Activated CD8-positive, alpha-beta memory T cell treated with anti-CD3 and anti-CD28 coated beads, Interleukin-2, amount 50 U/mL, for 1 hour (primary cell): Measurements from ENCODE around the gene GJA3.

Source experiments
- DNase-seq: peaks from one replicate; pipeline ENCODE4 v3.0.0-alpha.2; 2020; ENCODE audit errors: extremely low read depth

GJA3 gene

GRCh38 chr13:20151016-20151415 lies 9.8 kb downstream of the GJA3 start:
- no peak for DNase-seq

GRCh38 chr13:20150561-20150960 lies 10.3 kb downstream of the GJA3 start:
- DNase-seq: no peak

- DNase-seq: no peak
Measured at GRCh38 chr13:20149762-20150161, 11.1 kb downstream of the GJA3 start.

- no peak for DNase-seq
Measured at GRCh38 chr13:20148501-20149183, 12.2 kb downstream of the GJA3 start.

GRCh38 chr13:20146381-20146780 lies 14.5 kb downstream of the GJA3 start:
- no peak for DNase-seq

DNA sequence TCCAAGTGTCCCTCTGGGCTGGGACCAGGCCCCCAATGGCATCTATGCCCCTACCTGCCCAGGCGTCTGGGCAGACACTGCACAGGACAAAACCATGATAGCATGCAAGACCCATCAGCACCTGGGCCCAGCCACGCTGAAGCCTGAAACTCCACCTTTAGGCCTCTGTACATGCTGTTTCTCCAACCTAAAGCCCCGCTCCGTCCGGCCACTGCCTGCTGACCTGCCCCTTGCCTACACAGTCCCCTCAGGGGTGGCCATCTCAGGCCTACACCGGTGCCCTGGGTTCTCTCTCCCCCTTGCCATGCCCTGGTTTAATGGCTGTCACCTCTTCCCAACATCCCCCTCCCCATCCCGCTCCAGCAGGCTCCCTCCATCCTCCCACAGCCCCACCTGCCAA lies 15.3 kb downstream of the GJA3 start:
- no peak for DNase-seq

GRCh38 chr13:20144141-20144850 lies 16.6 kb downstream of the GJA3 start:
- DNase-seq: no peak

DNA sequence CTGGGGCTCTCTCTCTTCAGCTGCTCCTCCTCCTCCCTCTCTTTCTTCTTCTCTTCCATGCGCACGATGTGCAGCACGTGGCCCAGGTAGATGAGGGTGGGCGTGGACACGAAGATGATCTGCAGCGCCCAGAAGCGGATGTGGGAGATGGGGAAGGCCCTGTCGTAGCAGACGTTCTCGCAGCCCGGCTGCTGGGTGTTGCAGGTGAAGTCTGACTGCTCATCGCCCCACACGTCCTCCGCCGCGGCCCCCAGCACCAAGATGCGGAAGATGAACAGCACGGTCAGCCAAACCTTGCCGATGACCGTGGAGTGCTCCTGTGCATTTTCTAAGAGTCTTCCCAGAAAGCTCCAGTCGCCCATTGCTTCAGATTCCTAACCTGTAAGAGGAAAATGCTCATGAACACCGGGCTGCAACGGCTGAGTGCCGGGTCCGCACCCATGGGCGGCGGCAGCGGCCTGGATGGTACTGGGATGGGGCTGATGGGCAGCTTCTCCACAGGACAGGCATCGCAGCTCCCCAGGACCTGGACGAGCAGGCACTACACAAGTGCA lies 17.8 kb downstream of the GJA3 start:
- DNase-seq: no peak

DNA sequence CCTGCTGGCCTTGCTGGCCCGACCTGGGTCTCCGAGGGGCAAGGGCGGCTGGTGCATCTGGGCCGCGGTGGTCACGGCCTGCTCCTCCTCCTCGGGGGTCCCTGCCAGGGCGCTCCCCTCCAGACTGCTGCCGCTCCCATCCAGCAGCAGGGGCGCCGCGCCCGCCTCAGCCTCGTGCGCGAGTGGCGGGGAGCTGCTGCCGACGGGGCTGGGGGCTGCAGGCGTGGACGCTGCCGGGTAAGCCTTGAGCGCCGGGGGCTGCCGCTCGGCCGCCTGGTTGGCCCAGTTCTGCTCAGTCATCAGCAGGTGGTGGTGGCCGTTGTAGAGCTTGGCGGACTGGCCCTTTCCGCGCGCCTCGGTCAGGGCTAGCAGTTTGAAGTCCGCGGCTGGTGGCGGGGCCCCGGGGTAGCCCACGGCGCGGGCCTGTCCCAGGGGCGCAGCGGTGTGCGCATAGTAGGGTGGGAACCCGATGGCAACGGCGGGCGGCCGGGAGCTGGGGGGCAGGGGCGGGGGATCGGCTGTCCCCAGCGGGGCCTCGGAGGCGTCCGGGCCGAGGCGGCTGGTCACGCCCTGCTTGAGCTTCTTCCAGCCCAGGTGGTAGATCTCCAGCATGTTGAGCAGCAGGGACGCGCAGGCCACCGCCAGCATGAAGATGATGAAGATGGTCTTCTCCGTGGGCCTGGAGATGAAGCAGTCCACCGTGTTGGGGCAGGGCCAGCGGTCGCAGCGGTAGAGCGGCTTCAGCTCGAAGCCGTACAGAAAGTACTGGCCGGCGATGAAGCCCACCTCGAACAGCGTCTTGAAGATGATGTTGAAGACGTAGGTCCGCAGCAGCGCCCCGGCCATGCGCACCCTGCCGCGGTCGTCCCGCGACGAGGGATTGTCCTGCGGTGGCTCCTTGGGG lies 18.6 kb downstream of the GJA3 start:
- no peak for DNase-seq

DNA sequence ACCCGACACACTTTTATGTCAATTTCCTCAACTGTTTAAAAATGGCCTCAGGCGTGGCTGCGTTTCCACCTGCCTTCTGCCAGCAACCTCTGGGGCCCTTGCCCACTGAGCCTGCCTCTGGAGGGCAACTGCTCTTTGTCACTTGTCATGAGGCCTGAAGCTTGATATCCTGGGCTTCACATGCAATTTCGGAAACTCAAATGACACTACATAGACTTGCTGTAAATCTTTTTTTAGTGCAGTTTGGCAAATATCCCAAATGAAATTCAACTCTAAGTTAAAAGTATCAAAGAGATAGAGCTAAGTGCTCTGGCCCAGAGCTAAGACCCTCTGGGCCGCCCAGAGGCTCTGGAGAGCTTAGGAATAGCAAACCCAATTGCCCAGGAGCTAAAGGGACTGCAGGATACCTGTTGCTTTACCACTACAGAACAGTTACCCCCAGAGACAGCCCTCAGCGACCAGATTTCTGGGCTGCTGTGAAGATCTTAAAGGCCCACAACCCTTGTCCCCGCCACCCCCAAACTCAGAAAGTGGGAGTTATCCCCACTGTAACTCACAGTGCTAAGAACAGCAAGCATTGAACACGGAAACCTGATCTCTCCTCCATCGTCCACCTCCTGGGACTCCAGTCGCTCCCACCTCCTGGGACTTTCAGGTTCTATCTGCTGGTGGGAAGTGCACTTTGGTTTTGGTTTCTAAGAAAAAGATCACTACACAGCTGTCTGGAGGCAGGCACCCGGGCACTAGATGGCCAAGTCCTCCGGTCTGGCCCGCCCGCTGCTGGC lies 19.4 kb downstream of the GJA3 start:
- no peak for DNase-seq

GRCh38 chr13:20140487-20140886 lies 20.4 kb downstream of the GJA3 start:
- DNase-seq: no peak

DNA sequence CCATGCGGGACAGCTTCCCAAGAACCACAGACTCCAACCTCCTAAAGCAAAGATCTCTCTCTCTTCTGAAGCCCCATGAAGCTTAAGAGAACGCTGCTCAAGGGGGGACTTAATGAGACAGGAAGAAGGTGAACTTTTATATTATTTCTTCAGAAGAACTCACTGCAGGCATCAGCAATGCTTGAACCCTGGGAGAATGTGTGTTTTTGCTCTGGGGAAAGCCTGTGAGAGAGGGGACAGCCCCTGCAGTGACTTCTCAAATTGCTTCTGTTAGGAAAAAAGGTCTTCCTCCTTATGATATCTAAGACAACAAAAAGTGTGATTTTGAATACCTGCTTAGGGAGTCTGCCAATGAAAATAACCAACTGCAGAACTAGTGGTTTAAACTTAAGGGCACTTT lies 23.0 kb downstream of the GJA3 start:
- no peak for DNase-seq

DNA sequence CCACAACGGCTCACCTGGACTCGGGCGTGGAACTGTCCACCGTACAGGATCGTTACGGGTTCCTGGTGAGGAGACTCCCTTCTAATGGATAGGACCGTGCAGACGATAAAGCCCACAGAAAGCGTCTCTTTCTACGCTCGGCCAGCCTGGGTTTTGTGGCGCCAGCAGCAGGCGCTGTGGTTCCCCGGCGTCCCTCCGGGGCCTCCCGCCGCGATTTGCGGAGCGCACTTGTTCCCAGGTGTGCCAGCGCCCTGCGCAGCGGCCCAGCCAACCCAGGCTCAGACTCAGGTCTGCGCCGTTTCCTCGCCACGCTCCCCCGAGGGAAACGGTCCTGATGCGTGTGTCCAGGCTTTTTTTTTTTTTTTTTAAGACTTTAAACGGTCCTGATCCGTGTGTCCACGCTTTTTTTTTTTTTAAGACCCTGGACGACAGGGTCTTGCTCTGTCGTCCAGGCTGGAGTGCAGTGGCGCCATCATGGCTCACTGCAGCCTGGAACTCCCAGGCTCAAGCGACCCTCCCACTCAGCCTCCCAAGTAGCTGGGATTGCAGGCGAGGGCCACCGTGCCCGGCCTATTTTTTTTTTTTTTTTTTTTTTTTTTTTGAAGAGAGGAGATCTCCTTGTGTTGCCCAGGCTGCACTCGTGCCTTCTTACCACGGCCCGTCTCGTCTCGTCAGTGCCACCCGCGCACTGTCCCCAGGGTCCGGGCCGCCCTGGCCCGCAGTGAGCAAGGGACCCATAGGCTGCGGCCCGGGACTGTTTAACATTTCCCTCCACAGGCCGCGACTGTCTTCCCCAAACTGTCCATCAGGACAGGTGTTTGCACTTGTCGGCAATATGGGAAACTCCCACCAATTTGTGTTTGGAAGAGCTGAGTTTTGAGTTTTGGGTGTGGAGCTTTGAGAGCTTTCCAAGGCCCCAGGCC lies 23.8 kb downstream of the GJA3 start:
- DNase-seq: no peak

GRCh38 chr13:20134732-20135131 lies 26.1 kb downstream of the GJA3 start:
- no peak for DNase-seq

DNA sequence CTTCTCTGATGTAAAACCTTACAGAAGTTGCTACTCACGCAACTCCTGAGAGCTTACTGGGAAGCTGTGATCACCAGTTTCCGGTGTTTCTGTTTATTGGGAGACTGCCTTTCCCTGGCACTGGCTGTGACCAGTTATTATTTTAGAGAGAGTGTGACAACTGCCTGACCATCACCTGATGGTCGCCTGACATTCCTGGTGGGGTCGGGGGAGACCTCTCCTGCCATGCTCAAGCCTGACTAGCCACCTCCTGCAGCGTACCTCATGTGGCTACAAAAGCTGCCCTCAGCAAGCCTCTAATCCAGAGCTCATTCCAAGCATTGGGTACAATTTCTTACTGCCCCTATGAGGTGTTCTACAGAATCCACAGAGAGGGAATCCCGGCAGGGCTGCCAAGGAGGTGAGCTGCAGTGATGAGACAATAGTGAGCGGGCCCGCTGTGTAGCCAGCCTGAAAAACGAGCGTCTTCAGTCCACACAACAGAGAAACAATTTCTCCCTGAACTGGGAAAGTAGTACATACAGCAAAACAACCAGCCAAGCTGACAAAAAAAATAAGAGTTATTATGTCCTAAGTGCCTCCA lies 28.7 kb downstream of the GJA3 start:
- DNase-seq: no peak

DNA sequence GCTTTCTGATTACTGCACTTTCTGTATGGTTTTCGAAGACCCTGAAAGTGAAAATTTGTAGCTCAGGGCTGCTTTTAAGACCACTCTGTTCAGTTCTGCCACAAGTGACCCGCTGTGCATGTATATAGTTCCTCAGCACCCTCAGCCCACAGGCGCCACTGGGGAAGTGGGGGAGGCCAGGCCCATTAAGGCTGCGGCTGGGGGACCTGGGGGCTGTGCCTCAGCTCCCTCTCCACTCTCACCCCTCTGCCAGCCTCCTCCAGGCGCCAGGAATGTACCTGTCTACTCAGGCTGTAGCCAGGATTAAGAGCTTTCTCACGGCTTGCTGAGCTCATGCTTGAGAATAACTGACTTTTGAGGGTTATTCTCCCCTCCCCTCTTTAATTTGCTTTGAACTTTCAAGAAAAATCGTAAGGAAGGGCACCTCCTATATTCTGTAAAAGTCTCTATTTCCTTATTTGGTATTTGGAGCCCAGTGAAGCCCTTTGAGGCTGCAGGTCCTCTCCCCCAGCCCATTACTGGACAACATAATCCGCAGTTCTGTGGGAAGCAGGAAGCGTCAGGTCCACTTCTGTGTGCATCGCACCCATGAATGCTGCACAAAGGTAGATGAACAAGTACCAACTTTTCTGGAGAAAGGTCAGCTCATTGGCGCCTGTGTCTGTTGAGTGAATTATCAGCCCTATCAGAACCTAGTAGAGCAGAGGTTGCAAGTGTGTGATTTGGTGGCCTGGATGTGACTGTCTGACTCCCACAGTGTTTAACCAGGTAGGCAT lies 29.6 kb downstream of the GJA3 start:
- DNase-seq: no peak

DNA sequence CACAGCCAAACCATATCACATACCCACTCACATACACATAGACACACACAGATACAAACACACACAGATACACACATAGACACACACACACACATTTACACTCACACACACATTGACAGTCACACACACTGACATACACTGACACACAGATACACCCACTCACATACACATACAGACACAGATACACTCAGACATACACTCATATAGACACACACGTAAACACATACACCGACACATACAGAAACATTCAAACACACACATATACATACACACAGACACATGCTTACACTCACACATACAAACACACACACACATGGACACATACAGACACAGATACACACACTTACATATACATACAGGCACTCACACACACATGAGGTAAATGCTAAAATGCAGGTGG lies 30.2 kb downstream of the GJA3 start:
- no peak for DNase-seq

GRCh38 chr13:20130012-20130411 lies 30.8 kb downstream of the GJA3 start:
- no peak for DNase-seq

DNA sequence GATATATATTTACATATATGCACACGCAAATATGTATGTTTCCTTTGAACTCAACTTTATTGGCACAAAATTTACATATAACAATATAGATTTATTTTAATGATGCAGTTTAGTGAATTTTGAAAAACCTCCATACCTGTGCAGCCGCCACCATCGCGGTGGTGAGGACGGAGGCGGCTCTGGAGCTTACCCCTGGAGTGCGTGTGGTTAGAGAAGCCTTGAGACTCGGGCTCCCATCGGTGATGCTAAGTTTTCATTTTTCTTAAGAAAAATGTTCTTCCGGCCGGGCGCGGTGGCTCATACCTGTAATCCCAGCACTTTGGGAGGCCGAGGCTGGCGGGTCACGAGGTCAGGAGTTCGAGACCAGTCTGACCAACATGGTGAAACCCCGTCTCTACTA lies 31.8 kb downstream of the GJA3 start:
- no peak for DNase-seq
